Measurements from ENCODE around the gene FCHSD1.

FCHSD1 gene

DNA sequence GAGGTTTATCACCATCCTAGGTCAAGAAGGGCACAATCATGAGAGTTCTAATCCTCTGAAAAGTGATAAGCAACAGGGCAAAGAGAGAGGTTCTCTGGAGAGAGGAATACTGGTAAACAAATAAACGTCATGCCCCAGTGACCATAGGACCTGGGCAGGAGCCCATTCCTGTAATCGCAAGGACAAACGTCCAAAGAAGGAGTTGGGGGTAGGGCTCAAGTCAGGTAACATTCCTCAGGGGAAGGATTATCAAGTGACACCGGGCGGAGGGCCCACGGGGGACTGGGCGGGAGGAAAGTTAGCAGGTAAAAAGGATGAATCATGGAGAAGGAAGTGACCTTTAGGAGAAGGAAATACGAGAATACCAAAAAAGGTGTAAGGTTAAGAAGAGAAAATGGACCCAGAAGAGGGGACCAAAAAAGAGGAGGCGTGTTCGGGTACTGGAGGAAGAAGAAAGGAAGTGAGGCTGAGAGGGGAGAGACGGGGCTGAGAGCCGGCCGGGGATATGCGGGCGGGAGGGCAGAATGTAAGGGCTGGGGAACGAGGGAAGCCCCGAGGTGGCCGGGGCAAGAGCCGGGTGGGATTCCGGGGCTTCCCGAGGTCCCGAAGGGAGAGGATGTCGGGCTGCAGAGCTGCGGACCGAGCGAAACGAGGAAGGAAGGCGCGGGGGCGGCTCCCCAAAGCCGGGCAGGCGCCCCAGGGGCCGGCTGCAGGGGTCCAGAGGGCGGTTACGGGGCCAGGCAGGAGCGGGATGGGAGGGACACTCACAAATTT lies 33.0 kb downstream of the FCHSD1 start:
- H3K27ac ChIP-seq (replicated peaks), result peak overlapping the region; percentile 89

GRCh38 chr5:141617682-141618029 lies 33.6 kb downstream of the FCHSD1 start:
- DNase-seq (ENCODE audit: low read depth in 1 of 2, low spot score in 1 of 2), result no peak
- Histone ChIP-seq H3K27ac (replicated peaks) (peak overlapping the region; percentile 89), H3K27me3 (ENCODE audit: insufficient read depth, poor library complexity, severe bottlenecking) (no peaks in the 10 kb centered on the region), H3K4me3 (replicated peaks; ENCODE audit: insufficient read depth, low read length) (peak overlapping the region; percentile 83)
- TF ChIP-seq, protein P1, sequence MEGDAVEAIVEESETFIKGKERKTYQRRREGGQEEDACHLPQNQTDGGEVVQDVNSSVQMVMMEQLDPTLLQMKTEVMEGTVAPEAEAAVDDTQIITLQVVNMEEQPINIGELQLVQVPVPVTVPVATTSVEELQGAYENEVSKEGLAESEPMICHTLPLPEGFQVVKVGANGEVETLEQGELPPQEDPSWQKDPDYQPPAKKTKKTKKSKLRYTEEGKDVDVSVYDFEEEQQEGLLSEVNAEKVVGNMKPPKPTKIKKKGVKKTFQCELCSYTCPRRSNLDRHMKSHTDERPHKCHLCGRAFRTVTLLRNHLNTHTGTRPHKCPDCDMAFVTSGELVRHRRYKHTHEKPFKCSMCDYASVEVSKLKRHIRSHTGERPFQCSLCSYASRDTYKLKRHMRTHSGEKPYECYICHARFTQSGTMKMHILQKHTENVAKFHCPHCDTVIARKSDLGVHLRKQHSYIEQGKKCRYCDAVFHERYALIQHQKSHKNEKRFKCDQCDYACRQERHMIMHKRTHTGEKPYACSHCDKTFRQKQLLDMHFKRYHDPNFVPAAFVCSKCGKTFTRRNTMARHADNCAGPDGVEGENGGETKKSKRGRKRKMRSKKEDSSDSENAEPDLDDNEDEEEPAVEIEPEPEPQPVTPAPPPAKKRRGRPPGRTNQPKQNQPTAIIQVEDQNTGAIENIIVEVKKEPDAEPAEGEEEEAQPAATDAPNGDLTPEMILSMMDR (IDR thresholded peaks at IDR 0.05; ENCODE audit: insufficient read depth, low read length), result no peak
- TF ChIP-seq GABPA (IDR thresholded peaks at IDR 0.05; ENCODE audit: low read depth) (no peak), SPI1 (IDR thresholded peaks at IDR 0.05; ENCODE audit: borderline replicate concordance, low read depth) (no peak), POLR2AphosphoS5 (IDR thresholded peaks at IDR 0.05; ENCODE audit: low read depth) (no peak)
- TF ChIP-seq, protein P2, sequence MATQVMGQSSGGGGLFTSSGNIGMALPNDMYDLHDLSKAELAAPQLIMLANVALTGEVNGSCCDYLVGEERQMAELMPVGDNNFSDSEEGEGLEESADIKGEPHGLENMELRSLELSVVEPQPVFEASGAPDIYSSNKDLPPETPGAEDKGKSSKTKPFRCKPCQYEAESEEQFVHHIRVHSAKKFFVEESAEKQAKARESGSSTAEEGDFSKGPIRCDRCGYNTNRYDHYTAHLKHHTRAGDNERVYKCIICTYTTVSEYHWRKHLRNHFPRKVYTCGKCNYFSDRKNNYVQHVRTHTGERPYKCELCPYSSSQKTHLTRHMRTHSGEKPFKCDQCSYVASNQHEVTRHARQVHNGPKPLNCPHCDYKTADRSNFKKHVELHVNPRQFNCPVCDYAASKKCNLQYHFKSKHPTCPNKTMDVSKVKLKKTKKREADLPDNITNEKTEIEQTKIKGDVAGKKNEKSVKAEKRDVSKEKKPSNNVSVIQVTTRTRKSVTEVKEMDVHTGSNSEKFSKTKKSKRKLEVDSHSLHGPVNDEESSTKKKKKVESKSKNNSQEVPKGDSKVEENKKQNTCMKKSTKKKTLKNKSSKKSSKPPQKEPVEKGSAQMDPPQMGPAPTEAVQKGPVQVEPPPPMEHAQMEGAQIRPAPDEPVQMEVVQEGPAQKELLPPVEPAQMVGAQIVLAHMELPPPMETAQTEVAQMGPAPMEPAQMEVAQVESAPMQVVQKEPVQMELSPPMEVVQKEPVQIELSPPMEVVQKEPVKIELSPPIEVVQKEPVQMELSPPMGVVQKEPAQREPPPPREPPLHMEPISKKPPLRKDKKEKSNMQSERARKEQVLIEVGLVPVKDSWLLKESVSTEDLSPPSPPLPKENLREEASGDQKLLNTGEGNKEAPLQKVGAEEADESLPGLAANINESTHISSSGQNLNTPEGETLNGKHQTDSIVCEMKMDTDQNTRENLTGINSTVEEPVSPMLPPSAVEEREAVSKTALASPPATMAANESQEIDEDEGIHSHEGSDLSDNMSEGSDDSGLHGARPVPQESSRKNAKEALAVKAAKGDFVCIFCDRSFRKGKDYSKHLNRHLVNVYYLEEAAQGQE (IDR thresholded peaks at IDR 0.05; ENCODE audit: insufficient replicate concordance, low read depth), result no peak

More for the DNA sequence above, 33.0 kb downstream of the FCHSD1 start:
- peak in 1 of 2 experiments; percentile 53 for DNase-seq (ENCODE audit: low read depth in 1 of 2, low spot score in 1 of 2)
- TF ChIP-seq POLR2AphosphoS5 (IDR thresholded peaks at IDR 0.05; ENCODE audit: low read depth) (no peak), SPI1 (IDR thresholded peaks at IDR 0.05; ENCODE audit: borderline replicate concordance, low read depth) (peak; percentile 64), GABPA (IDR thresholded peaks at IDR 0.05; ENCODE audit: low read depth) (peak; percentile 56)
- TF ChIP-seq, protein P2 (IDR thresholded peaks at IDR 0.05; ENCODE audit: insufficient replicate concordance, low read depth), result no peak
- TF ChIP-seq, protein P1 (IDR thresholded peaks at IDR 0.05; ENCODE audit: insufficient read depth, low read length), result no peak
- Histone ChIP-seq H3K27me3 (ENCODE audit: insufficient read depth, poor library complexity, severe bottlenecking) (no peaks in the 10 kb centered on the region), H3K4me3 (replicated peaks; ENCODE audit: insufficient read depth, low read length) (peak overlapping the region; percentile 83)

GRCh38 chr5:141617128-141617527 lies 34.1 kb downstream of the FCHSD1 start:
- H3K27ac ChIP-seq (replicated peaks), result peak overlapping the region; percentile 89

More at GRCh38 chr5:141617128-141617527, 34.1 kb downstream of the FCHSD1 start:
- H3K27me3 ChIP-seq (ENCODE audit: insufficient read depth, poor library complexity, severe bottlenecking), result no peaks in the 10 kb centered on the region
- H3K4me3 ChIP-seq (replicated peaks; ENCODE audit: insufficient read depth, low read length), result peak overlapping the region; percentile 83
- TF ChIP-seq POLR2AphosphoS5 (IDR thresholded peaks at IDR 0.05; ENCODE audit: low read depth) (no peak), GABPA (IDR thresholded peaks at IDR 0.05; ENCODE audit: low read depth) (no peak)
- TF ChIP-seq, protein P2 (IDR thresholded peaks at IDR 0.05; ENCODE audit: insufficient replicate concordance, low read depth), result no peak
- TF ChIP-seq, protein P1 (IDR thresholded peaks at IDR 0.05; ENCODE audit: insufficient read depth, low read length), result no peak
- DNase-seq (ENCODE audit: low read depth in 1 of 2, low spot score in 1 of 2), result no peak
